Neuronal stem cell (in vitro differentiated cells): ENCODE data around the gene CBX4.
A peak's percentile ranks its signal among the peaks of the same experiment; 100 is the strongest.

Experiments
- DNase-seq: peaks from one replicate; pipeline ENCODE4 v3.0.0-alpha.2; 2013; ENCODE audit warnings: low spot score
- H2AFZ ChIP-seq: one replicate; pipeline ENCODE4 v1.6.1; 2013; ENCODE audit warnings: mild to moderate bottlenecking, low read length, inconsistent platforms
- H2AK5ac ChIP-seq: 2 replicates; pipeline ENCODE4 v1.6.1; 2013; ENCODE audit warnings: low read depth, mild to moderate bottlenecking, inconsistent platforms, low read length, moderate library complexity, mixed read lengths
- H2BK120ac ChIP-seq: 2 replicates; pipeline ENCODE4 v1.6.1; 2013; ENCODE audit warnings: low read depth, mild to moderate bottlenecking, inconsistent platforms, low read length, moderate library complexity, mixed read lengths
- H2BK12ac ChIP-seq: one replicate; pipeline ENCODE4 v1.6.1; 2013; ENCODE audit warnings: low read length, inconsistent platforms
- H2BK15ac ChIP-seq: 2 replicates; pipeline ENCODE4 v1.6.1; 2013; ENCODE audit warnings: mild to moderate bottlenecking, low read length, inconsistent platforms, mixed read lengths
- H2BK5ac ChIP-seq: one replicate; pipeline ENCODE4 v1.6.1; 2013; ENCODE audit warnings: inconsistent platforms, mild to moderate bottlenecking, low read length, moderate library complexity
- H3K14ac ChIP-seq: one replicate; pipeline ENCODE4 v1.6.1; 2013; ENCODE audit warnings: low read length, inconsistent platforms
- H3K18ac ChIP-seq: 2 replicates; pipeline ENCODE4 v1.6.1; 2013; ENCODE audit warnings: low read length, inconsistent platforms
- H3K23ac ChIP-seq: 2 replicates; pipeline ENCODE4 v1.6.1; 2013; ENCODE audit warnings: low read depth, mild to moderate bottlenecking, mixed read lengths, low read length, inconsistent platforms; ENCODE audit not compliant: poor library complexity
- H3K27ac ChIP-seq: replicated peaks from 3 replicates; pipeline ENCODE4 v1.5.1; 2013; ENCODE audit warnings: low read length, inconsistent platforms
- H3K27me3 ChIP-seq, 3 experiments: 2 replicates each; pipeline ENCODE4 v1.6.1; 2013; ENCODE audit warnings: low read length in 3 of 3, mild to moderate bottlenecking in 2 of 3, inconsistent platforms in 1 of 3, low read depth in 1 of 3, mixed read lengths in 1 of 3, moderate library complexity in 1 of 3; ENCODE audit not compliant: control insufficient read depth in 3 of 3, insufficient read depth in 3 of 3
- H3K36me3 ChIP-seq, 2 donors: replicated peaks in 1 of 2; 2 replicates each; pipeline ENCODE4 v1.6.1; 2013; ENCODE audit warnings: low read length in 2 of 2; ENCODE audit not compliant: control insufficient read depth in 2 of 2, insufficient read depth in 2 of 2
- H3K4ac ChIP-seq: 2 replicates; pipeline ENCODE4 v1.6.1; 2013; ENCODE audit warnings: inconsistent platforms, mild to moderate bottlenecking, low read length, moderate library complexity
- H3K4me1 ChIP-seq, 2 donors: 1 replicate in 1 of 2; 2 replicates in 1 of 2; pipeline ENCODE4 v1.6.1; 2013; ENCODE audit warnings: low read length in 2 of 2, low read depth in 1 of 2; ENCODE audit not compliant: control insufficient read depth in 2 of 2, insufficient read depth in 1 of 2
- H3K4me2 ChIP-seq: one replicate; pipeline ENCODE4 v1.6.1; 2013; ENCODE audit warnings: mild to moderate bottlenecking, low read length, inconsistent platforms; ENCODE audit not compliant: insufficient read depth, poor library complexity, severe bottlenecking
- H3K4me3 ChIP-seq, 2 donors: 2 replicates each; pipeline ENCODE4 v1.5.1; 2013; ENCODE audit warnings: low read length in 2 of 2, mild to moderate bottlenecking in 2 of 2, inconsistent platforms in 1 of 2, moderate library complexity in 1 of 2
- H3K79me1 ChIP-seq: one replicate; pipeline ENCODE4 v1.6.1; 2013; ENCODE audit warnings: low read depth, mild to moderate bottlenecking, inconsistent platforms, low read length, moderate library complexity
- H3K9ac ChIP-seq: one replicate; pipeline ENCODE4 v1.6.1; 2013; ENCODE audit warnings: mild to moderate bottlenecking, low read depth, low read length, inconsistent platforms; ENCODE audit not compliant: poor library complexity
- H3K9me3 ChIP-seq, 2 donors: replicated peaks in 1 of 2; 2 replicates each; pipeline versions ENCODE3 to v1.6.1; 2013; ENCODE audit warnings: low read length in 2 of 2, mild to moderate bottlenecking in 2 of 2, inconsistent platforms in 1 of 2, low read depth in 1 of 2, mixed read lengths in 1 of 2, moderate library complexity in 1 of 2; ENCODE audit not compliant: control insufficient read depth in 2 of 2, insufficient read depth in 1 of 2
- H4K8ac ChIP-seq: one replicate; pipeline ENCODE4 v1.6.1; 2013; ENCODE audit warnings: low read depth, mild to moderate bottlenecking, inconsistent platforms, low read length, moderate library complexity
- H4K91ac ChIP-seq: one replicate; pipeline ENCODE4 v1.6.1; 2013; ENCODE audit warnings: low read length, low read depth, mild to moderate bottlenecking, inconsistent platforms; ENCODE audit not compliant: poor library complexity
- WGBS, 2 donors: extraction: QIAGEN DNeasy Blood & Tissue Kit; methylation state at CpG; one replicate each; pipeline ENCODE4 v1.1.7; 2013; ENCODE audit warnings: missing lambda C conversion rate in 2 of 2, mixed read lengths in 1 of 2; ENCODE audit not compliant: insufficient read length in 2 of 2, insufficient replicate concordance in 1 of 2; ENCODE audit errors: extremely low coverage in 2 of 2; 5-methylcytosine and 5-hydroxymethylcytosine counted together

CBX4 gene

DNA sequence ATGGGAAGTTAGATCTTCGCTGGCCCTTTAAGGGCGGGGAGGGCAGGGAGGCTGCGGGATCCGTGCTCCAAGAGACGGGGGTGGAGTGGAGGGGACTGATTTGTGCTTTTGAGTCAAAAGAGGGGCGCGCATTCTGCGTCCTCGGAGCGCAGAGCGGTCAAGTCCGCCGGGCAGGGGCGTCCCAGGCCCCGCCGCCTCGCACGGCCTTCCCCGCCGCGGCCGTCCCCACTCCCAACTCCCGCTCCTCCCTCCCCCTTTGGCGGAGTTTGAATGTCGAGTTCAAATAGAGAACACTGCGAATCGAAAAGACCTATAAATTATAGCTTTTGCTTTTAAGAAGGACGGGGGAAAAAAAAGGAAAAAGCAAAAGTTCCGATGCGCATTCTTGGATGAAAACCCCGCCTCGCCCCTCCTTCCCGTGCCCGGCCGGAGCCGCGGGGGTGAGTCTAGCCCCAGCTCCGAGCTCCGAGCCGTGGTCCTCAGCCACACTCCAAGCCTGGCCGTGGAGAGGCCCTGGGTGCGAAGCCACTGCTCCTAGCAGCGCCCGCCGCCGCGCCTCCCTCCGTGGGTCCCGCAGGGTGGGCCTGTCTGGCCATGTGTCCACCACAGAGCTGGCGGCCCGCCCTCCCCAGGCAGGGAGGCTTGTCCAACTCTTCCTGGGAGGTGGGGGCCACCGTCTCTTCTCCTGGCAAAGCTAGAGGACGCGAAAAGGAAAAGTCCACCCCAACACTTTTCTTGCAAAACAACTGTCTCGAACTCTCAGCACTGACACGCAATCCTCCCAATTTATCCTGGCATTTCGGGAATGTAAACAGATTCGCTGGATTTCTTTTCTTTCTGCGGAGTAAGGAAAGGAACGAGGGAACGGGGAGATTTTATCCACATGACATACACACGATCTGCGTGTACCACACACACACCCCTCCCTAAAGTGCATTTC lies 46.0 kb downstream of the CBX4 start:
- Histone ChIP-seq H2BK5ac (no peak overlapping the region), H3K18ac (peak overlapping the region; percentile 86), H2AK5ac (peak overlapping the region; percentile 72), H4K8ac (no peak overlapping the region), H2BK120ac (no peak overlapping the region), H3K79me1 (peaks cover 6% of the 10 kb centered on the region), H2BK12ac (no peak overlapping the region), H2AFZ (peak overlapping the region; percentile 53), H3K9ac (peak overlapping the region; percentile 54), H3K14ac (no peak overlapping the region), H4K91ac (no peak overlapping the region), H3K9me3 (peaks cover 4 to 5% of the 10 kb centered on the region in 2 donors), H3K4ac (no peak overlapping the region), H3K27ac (no peak overlapping the region), H2BK15ac (no peak overlapping the region), H3K23ac (peak overlapping the region; percentile 86), H3K4me1 (peaks cover 41 to 52% of the 10 kb centered on the region in 2 donors), H3K4me2 (peak overlapping the region; percentile 56), H3K36me3 (peaks cover 4 to 22% of the 10 kb centered on the region in 2 donors), H3K27me3 (peaks cover 29 to 72% (median 35%) of the 10 kb centered on the region in 3 experiments), H3K4me3 (peak overlapping the region; percentile 39 to 58)
- no CpG with 5 or more reads among the region's 63 CpGs for WGBS, 2 donors
- DNase-seq, result no peak

GRCh38 chr17:79792341-79792871 lies 46.8 kb downstream of the CBX4 start:
- Histone ChIP-seq H4K91ac (no peak overlapping the region), H3K9ac (peak overlapping the region; percentile 73), H3K27ac (no peak overlapping the region), H3K4me3 (peak overlapping the region in 1 of 2 donors; percentile 13), H3K4ac (no peak overlapping the region), H2AFZ (no peak overlapping the region), H3K14ac (no peak overlapping the region), H2BK12ac (no peak overlapping the region), H2AK5ac (peak overlapping the region; percentile 90), H2BK5ac (no peak overlapping the region), H3K4me1 (peaks cover 38 to 56% of the 10 kb centered on the region in 2 donors), H3K36me3 (peaks cover 4 to 22% of the 10 kb centered on the region in 2 donors), H3K23ac (peak overlapping the region; percentile 39), H3K9me3 (peaks cover 2 to 5% of the 10 kb centered on the region in 2 donors), H3K4me2 (no peak overlapping the region), H2BK120ac (no peak overlapping the region), H2BK15ac (no peak overlapping the region), H4K8ac (no peak overlapping the region), H3K18ac (no peak overlapping the region), H3K79me1 (peaks cover 4% of the 10 kb centered on the region), H3K27me3 (peaks cover 26 to 67% (median 35%) of the 10 kb centered on the region in 3 experiments)
- no CpG with 5 or more reads among the region's 22 CpGs for WGBS, 2 donors
- DNase-seq, result no peak

- no peak overlapping the region for H2BK15ac ChIP-seq
- no peak overlapping the region for H3K4me3 ChIP-seq
These were observed 47.5 kb downstream of the CBX4 start for GRCh38 chr17:79791735-79792161.

More at GRCh38 chr17:79791735-79792161, 47.5 kb downstream of the CBX4 start:
- Histone ChIP-seq H3K4me2 (peak overlapping the region; percentile 41), H2BK120ac (no peak overlapping the region), H3K36me3 (peaks cover 4 to 22% of the 10 kb centered on the region in 2 donors), H3K14ac (no peak overlapping the region), H4K91ac (no peak overlapping the region), H2BK12ac (no peak overlapping the region), H3K4ac (no peak overlapping the region), H3K27ac (no peak overlapping the region), H2AK5ac (peak overlapping the region; percentile 90), H4K8ac (no peak overlapping the region), H3K23ac (no peak overlapping the region), H3K9me3 (peaks cover 2 to 5% of the 10 kb centered on the region in 2 donors), H3K18ac (peak overlapping the region; percentile 84), H3K79me1 (peaks cover 4% of the 10 kb centered on the region), H2AFZ (peak overlapping the region; percentile 48), H3K4me1 (peaks cover 41 to 61% of the 10 kb centered on the region in 2 donors), H2BK5ac (peak overlapping the region; percentile 27), H3K9ac (no peak overlapping the region), H3K27me3 (peaks cover 26 to 67% (median 35%) of the 10 kb centered on the region in 3 experiments)
- DNase-seq, result no peak
- WGBS, 2 donors, result no CpG with 5 or more reads among the region's 26 CpGs
